ENCODE measurements around the gene GAL3ST2. TPM values are rescaled to one million over a fixed set of nuclear protein-coding genes. Genes with fewer than 3 reads are reported as not detected.
"Not testable (repeated sequence)": the region's sequence is repeated elsewhere in the genome, so short reads cannot be mapped to it uniquely, and the experiment has no call there.

Gene GAL3ST2
- total RNA-seq, 4 donors from 2014 or later, result 2.7 TPM; not detected in 3

- Histone ChIP-seq H3K36me3 (no peaks in the 10 kb centered on the region), H3K9me3 (no peaks in the 10 kb centered on the region), H3K4me1 (peaks cover 5 to 13% (median 9%) of the 10 kb centered on the region in 4 donors), H3K4me3 (no peak overlapping the region), H3K27ac (replicated peaks in 1 of 4) (no peak overlapping the region), H3K27me3 (peaks cover 0 to 40% (median 6%) of the 10 kb centered on the region in 4 donors)
- no peak for DNase-seq (ENCODE audit: extremely low spot score)
- TF ChIP-seq POLR2A (IDR thresholded peaks at IDR 0.05; ENCODE audit: low read depth), result no peak
- no peak for TF ChIP-seq POLR2AphosphoS5 (IDR thresholded peaks at IDR 0.05)
- no peak for TF ChIP-seq CTCF (IDR thresholded peaks at IDR 0.05)
- TF ChIP-seq EP300 (IDR thresholded peaks at IDR 0.05), result no peak
- intact Hi-C loops (cut with DNase I), result no loop called here
- 91% methylated on average over 11 of the region's 21 CpGs for WGBS
These were observed 22.3 kb downstream of the GAL3ST2 start for GRCh38 chr2:241798631-241799521.

- H3K27ac ChIP-seq (replicated peaks in 1 of 4), result no peak overlapping the region
- TF ChIP-seq POLR2A (IDR thresholded peaks at IDR 0.05; ENCODE audit: low read depth) (no peak), CTCF (IDR thresholded peaks at IDR 0.05) (no peak), EP300 (IDR thresholded peaks at IDR 0.05) (no peak), POLR2AphosphoS5 (IDR thresholded peaks at IDR 0.05) (no peak)
- H3K9me3 ChIP-seq, result no peaks in the 10 kb centered on the region
- 80% methylated on average over 5 of the region's 10 CpGs for WGBS
- no peak for DNase-seq (ENCODE audit: extremely low spot score)
- H3K36me3 ChIP-seq, result no peaks in the 10 kb centered on the region
- H3K27me3 ChIP-seq, result peaks cover 0 to 47% (median 13%) of the 10 kb centered on the region in 4 donors
- H3K4me1 ChIP-seq, result peaks cover 13 to 20% (median 17%) of the 10 kb centered on the region in 4 donors
- intact Hi-C loops (cut with DNase I), result no loop called here
- no peak overlapping the region for H3K4me3 ChIP-seq
These were observed 23.0 kb downstream of the GAL3ST2 start for GRCh38 chr2:241799522-241800197.

GRCh38 chr2:241800198-241800903 is 23.7 kb downstream of the GAL3ST2 start:
- intact Hi-C loops (cut with DNase I); H3K36me3 ChIP-seq; H3K4me3 ChIP-seq; H3K27ac ChIP-seq (replicated peaks in 1 of 4); DNase-seq (ENCODE audit: extremely low spot score); H3K9me3 ChIP-seq: not testable (repeated sequence)
- peaks cover 0 to 52% (median 15%) of the 10 kb centered on the region in 4 donors for H3K27me3 ChIP-seq
- WGBS, result 80% methylated on average over 14 of the region's 35 CpGs
- peaks cover 16 to 24% (median 19%) of the 10 kb centered on the region in 4 donors for H3K4me1 ChIP-seq

- intact Hi-C loops (cut with DNase I), result no loop called here
- Histone ChIP-seq H3K27ac (replicated peaks in 1 of 4) (no peak overlapping the region), H3K36me3 (no peaks in the 10 kb centered on the region), H3K4me3 (no peak overlapping the region), H3K4me1 (peaks cover 16 to 24% (median 19%) of the 10 kb centered on the region in 4 donors), H3K27me3 (peaks cover 0 to 45% (median 15%) of the 10 kb centered on the region in 4 donors), H3K9me3 (no peaks in the 10 kb centered on the region)
- WGBS, result 78% methylated on average over 20 of the region's 44 CpGs
- TF ChIP-seq EP300 (IDR thresholded peaks at IDR 0.05), result no peak
- no peak for TF ChIP-seq POLR2A (IDR thresholded peaks at IDR 0.05; ENCODE audit: low read depth)
- no peak for TF ChIP-seq POLR2AphosphoS5 (IDR thresholded peaks at IDR 0.05)
- no peak for TF ChIP-seq CTCF (IDR thresholded peaks at IDR 0.05)
- DNase-seq (ENCODE audit: extremely low spot score), result no peak
These were observed 25.2 kb downstream of the GAL3ST2 start for GRCh38 chr2:241801611-241802420.
